Thyroid gland (tissue), 4 donors: ENCODE results near the gene NFILZ. TPM values are rescaled to one million over a fixed set of nuclear protein-coding genes. Genes with fewer than 3 reads are reported as not detected.

Source experiments
- DNase-seq, 2 donors: peaks; one replicate each; pipeline ENCODE4 v3.0.0-alpha.2; 2019
- H3K27ac ChIP-seq, 3 donors: fragments of 200-600 bp; sonication (generic); 1 replicate in 2 of 3; 2 replicates in 1 of 3; pipeline ENCODE4 v1.5.1; 2016 to 2019; ENCODE audit warnings: mild to moderate bottlenecking in 1 of 3, moderate library complexity in 1 of 3
- H3K27me3 ChIP-seq: fragments of 200-600 bp; sonication (generic); one replicate; pipeline ENCODE4 v1.5.1; 2019
- H3K36me3 ChIP-seq, 2 donors: fragments of 200-600 bp; sonication (generic); one replicate each; pipeline ENCODE4 v1.5.1; 2016 to 2019
- H3K4me1 ChIP-seq, 2 donors: fragments of 200-600 bp; sonication (generic); one replicate each; pipeline ENCODE4 v1.5.1; 2017 to 2019
- H3K4me3 ChIP-seq, 3 donors: fragments of 200-600 bp; sonication (generic); replicated peaks in 1 of 3; 1 replicate in 2 of 3; 2 replicates in 1 of 3; pipeline ENCODE4 v1.5.1; 2016; ENCODE audit warnings: mild to moderate bottlenecking in 1 of 3
- H3K9me3 ChIP-seq: fragments of 200-600 bp; sonication (generic); one replicate; pipeline ENCODE4 v1.5.1; 2017
- CTCF ChIP-seq, 6 experiments: fragments of 200-600 bp in 3 of 6; fragments of 450-650 bp in 3 of 6; sonication (generic) in 3 of 6; IDR thresholded peaks; one replicate each; pipeline ENCODE4 v1.5.1; 2016 to 2019; ENCODE audit warnings: antibody characterized with exemption in 6 of 6, mild to moderate bottlenecking in 2 of 6, inconsistent platforms in 1 of 6, moderate library complexity in 1 of 6
- POLR2A ChIP-seq, 2 donors: fragments of 450-650 bp; IDR thresholded peaks; one replicate each; pipeline ENCODE4 v1.6.1; 2017; ENCODE audit warnings: antibody characterized with exemption in 2 of 2, mild to moderate bottlenecking in 2 of 2, moderate library complexity in 1 of 2
- WGBS, 2 donors: methylation state at CpG; one replicate each; pipeline ENCODE4 v1.1.5; 2017; 5-methylcytosine and 5-hydroxymethylcytosine counted together
- intact Hi-C: fragments of 100-400 bp; cut with DNase I; formaldehyde crosslinking; loops from one replicate; pipeline ENCODE4 v1.15.1; 2023
- total RNA-seq, 4 donors: library from RNA; depleted of rRNA; stranded (reverse); fragments of >200 nt; gene quantifications; one replicate each; pipeline ENCODE4 v1.2.3, GENCODE V29; 2016

NFILZ gene
- total RNA-seq, 4 donors from 2014 or later = not detected

DNA sequence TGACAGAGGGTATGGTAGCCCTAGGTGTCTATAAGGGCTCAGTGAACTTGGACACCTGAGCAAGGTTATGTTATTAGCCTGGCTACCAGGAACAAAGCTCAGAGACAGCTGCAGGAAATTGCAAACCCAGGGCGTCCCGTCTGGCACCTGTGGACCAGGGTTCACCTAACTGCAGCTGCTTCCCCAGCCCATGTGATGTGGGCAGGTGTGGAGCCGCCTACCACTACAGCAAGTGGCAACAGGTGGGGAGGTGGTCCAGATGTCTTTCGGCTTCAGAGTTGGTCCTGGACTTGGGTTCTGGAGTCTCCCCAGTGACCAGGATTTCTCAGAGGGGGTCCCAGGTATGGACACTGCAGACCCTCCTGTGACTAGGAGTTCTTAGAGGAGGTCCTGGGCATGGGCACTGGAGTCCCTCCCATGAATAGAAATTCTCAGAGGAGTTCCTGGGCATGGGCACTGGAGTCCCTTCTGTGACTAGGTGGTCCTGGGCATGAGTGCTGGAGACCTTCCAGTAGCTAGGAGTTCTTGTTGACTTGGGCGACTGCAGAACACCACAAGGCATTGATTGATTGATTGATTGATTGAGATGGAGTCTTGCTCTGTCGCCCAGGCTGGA is 43.0 kb downstream of the NFILZ start:
- H3K36me3 ChIP-seq = no peaks in the 10 kb centered on the region
- H3K4me1 ChIP-seq = no peaks in the 10 kb centered on the region
- no peak overlapping the region for H3K27ac ChIP-seq
- H3K27me3 ChIP-seq = no peaks in the 10 kb centered on the region
- DNase-seq = no peak
- TF ChIP-seq POLR2A (IDR thresholded peaks at IDR 0.05) (no peak), CTCF (IDR thresholded peaks at IDR 0.05) (no peak)
- H3K9me3 ChIP-seq = no peaks in the 10 kb centered on the region
- intact Hi-C loops = no loop called here
- no peak overlapping the region for H3K4me3 ChIP-seq
- WGBS, 2 donors = 88 to 93% methylated on average over 3 to 5 of the region's 6 CpGs

GRCh38 chr19:8675066-8675465 is 44.6 kb downstream of the NFILZ start:
- TF ChIP-seq CTCF (IDR thresholded peaks at IDR 0.05) = no peak
- no peak for TF ChIP-seq POLR2A (IDR thresholded peaks at IDR 0.05)
- no peak for DNase-seq
- H3K4me3 ChIP-seq = no peak overlapping the region
- H3K4me1 ChIP-seq = no peaks in the 10 kb centered on the region
- H3K27me3 ChIP-seq = no peaks in the 10 kb centered on the region
- no peaks in the 10 kb centered on the region for H3K9me3 ChIP-seq
- intact Hi-C loops = no loop called here
- H3K36me3 ChIP-seq = no peaks in the 10 kb centered on the region
- no peak overlapping the region for H3K27ac ChIP-seq
- WGBS, 2 donors = 84% methylated on average over 3 of the region's 3 CpGs

GRCh38 chr19:8678244-8678807 is 47.9 kb downstream of the NFILZ start:
- Histone ChIP-seq H3K36me3 (no peaks in the 10 kb centered on the region), H3K4me1 (no peaks in the 10 kb centered on the region), H3K4me3 (no peak overlapping the region), H3K27ac (no peak overlapping the region), H3K9me3 (no peaks in the 10 kb centered on the region), H3K27me3 (no peaks in the 10 kb centered on the region)
- TF ChIP-seq POLR2A (IDR thresholded peaks at IDR 0.05) (no peak), CTCF (IDR thresholded peaks at IDR 0.05) (no peak)
- DNase-seq = no peak
- intact Hi-C loops = no loop called here

Other genes starting within 250 kb of the NFILZ start
- 100 to 1,000 TPM in 2 of 4 donors, 10 to 100 TPM in 2; 91.2 to 137 (median 113) TPM for gene RAB11B, start 240.3 kb upstream of the NFILZ start, total RNA-seq
- gene MARCHF2, start 217.3 kb upstream of the NFILZ start, total RNA-seq = 100 to 1,000 TPM; 168 to 245 (median 215) TPM
- 100 to 1,000 TPM in 2 of 4 donors, 10 to 100 TPM in 2; 79.3 to 138 (median 97.2) TPM for gene HNRNPM, start 185.7 kb upstream of the NFILZ start, total RNA-seq
- 1 to 10 TPM in 1 of 4 donors, under 1 TPM in 2, not detected in 1; 0.58 to 2.0 (median 0.81) TPM for gene PRAM1, start 128.0 kb upstream of the NFILZ start, total RNA-seq
- gene ZNF414, start 116.5 kb upstream of the NFILZ start, total RNA-seq = 10 to 100 TPM in 3 of 4 donors, 1 to 10 TPM in 1; 9.1 to 44.3 (median 34.4) TPM
- 10 to 100 TPM in 1 of 4 donors, 1 to 10 TPM in 3; 5.1 to 21.5 (median 6.0) TPM for gene MYO1F, start 53.2 kb upstream of the NFILZ start, total RNA-seq
- gene ADAMTS10, start 19.9 kb upstream of the NFILZ start, total RNA-seq = 10 to 100 TPM in 3 of 4 donors, 1 to 10 TPM in 1; 7.6 to 20.9 (median 14.7) TPM
- gene ACTL9, start 68.2 kb downstream of the NFILZ start, total RNA-seq = under 1 TPM in 2 of 4 donors, not detected in 2; 0.27 to 0.33 TPM
- not detected for gene OR2Z1, start 91.0 kb downstream of the NFILZ start, total RNA-seq
- 10 to 100 TPM; 25.5 to 48.6 (median 36.3) TPM for gene ZNF558, start 201.7 kb downstream of the NFILZ start, total RNA-seq
- gene MBD3L1, start 201.7 kb downstream of the NFILZ start, total RNA-seq = not detected